A549 treated with dexamethasone at 1 μM for 4 hours (cell line): ENCODE results near the gene KCNG4. TPM values are rescaled to one million over a fixed set of nuclear protein-coding genes. Genes with fewer than 3 reads are reported as not detected.

Source experiments
- total RNA-seq: library from RNA; stranded (reverse); fragments of 200-300 nt; extraction: Qiagen RNA extraction; gene quantifications from 5 replicates; pipeline ENCODE4 v1.2.3, GENCODE V29; 2022

KCNG4 gene
- not detected in 5 replicates for total RNA-seq

GRCh38 chr16:84239909-84240308, at the start of gene KCNG4:
Gene KCNG4, minus strand, starts transcription at chr16:84240012. Its CDS starts 2,527 bp downstream, at chr16:84237485.

GRCh38 chr16:84190731-84191388, 49.0 kb downstream of the KCNG4 start, which contains the start of gene ADAD2:
Gene ADAD2, plus strand, starts transcription at chr16:84191157. Its CDS starts 74 bp downstream, at chr16:84191231.

GRCh38 chr16:84186685-84187437, 53.0 kb downstream of the KCNG4 start, which contains the start of gene TAF1C:
Gene TAF1C, minus strand, starts transcription at chr16:84187057. Its CDS starts 2,069 bp downstream, at chr16:84184988.

Other genes with a start within 250 kb of the KCNG4 start
- gene SLC38A8, start 197.2 kb downstream of the KCNG4 start, total RNA-seq = not detected in 5 replicates
- gene MBTPS1, start 123.1 kb downstream of the KCNG4 start, total RNA-seq = 38.5 to 48.6 TPM (median 47.0 TPM) in 5 replicates
- gene HSDL1, start 94.8 kb downstream of the KCNG4 start, total RNA-seq = 13.3 to 21.9 TPM (median 18.5 TPM) in 5 replicates
- gene DNAAF1, start 94.7 kb downstream of the KCNG4 start, total RNA-seq = 0.19 to 0.44 TPM (median 0.21 TPM) in 5 replicates
- gene TAF1C, start 53.0 kb downstream of the KCNG4 start, total RNA-seq = 16.2 to 30.6 TPM (median 27.2 TPM) in 5 replicates
- gene ADAD2, start 48.9 kb downstream of the KCNG4 start, total RNA-seq = 0.05 to 0.12 TPM in 2 of 5 replicates, not detected in the others
- 0.05 to 0.20 TPM in 2 of 5 replicates, not detected in the others for gene WFDC1, start 54.9 kb upstream of the KCNG4 start, total RNA-seq
- gene ATP2C2, start 128.5 kb upstream of the KCNG4 start, total RNA-seq = 0.09 to 0.18 TPM (median 0.11 TPM) in 5 replicates